PFSK-1 (cell line): Measurements from ENCODE around the gene SKIL.

ENCODE experiments used
- FOXP2 ChIP-seq: optimal IDR thresholded peaks from 2 replicates; pipeline ENCODE3; 2011; ENCODE audit warnings: borderline replicate concordance, control low read depth, inconsistent platforms; ENCODE audit not compliant: insufficient read depth; ENCODE audit errors: extremely low read length, extremely low read depth
- POLR2AphosphoS5 ChIP-seq: IDR thresholded peaks from 2 replicates; pipeline ENCODE4 v1.6.1; 2012; ENCODE audit warnings: low read depth, mild to moderate bottlenecking, control low read depth, low read length, moderate library complexity
- SIN3A ChIP-seq: IDR thresholded peaks from 2 replicates; pipeline ENCODE4 v1.6.1; 2012; ENCODE audit warnings: mild to moderate bottlenecking, low read length, moderate library complexity, borderline replicate concordance; ENCODE audit not compliant: insufficient read depth
- TAF1 ChIP-seq: IDR thresholded peaks from 2 replicates; pipeline ENCODE4 v1.6.1; 2012; ENCODE audit warnings: low read length, control low read depth, borderline replicate concordance; ENCODE audit not compliant: insufficient read depth
- TF ChIP-seq, protein P1 (sequence below), 2 experiments: IDR thresholded peaks; 2 replicates each; pipeline versions ENCODE4 v1.6.1 to v1.8.0; 2011 to 2012; ENCODE audit warnings: low read depth in 2 of 2, low read length in 2 of 2, control low read depth in 1 of 2, inconsistent platforms in 1 of 2, mild to moderate bottlenecking in 1 of 2, moderate library complexity in 1 of 2; ENCODE audit not compliant: insufficient read depth in 1 of 2

Gene SKIL

DNA sequence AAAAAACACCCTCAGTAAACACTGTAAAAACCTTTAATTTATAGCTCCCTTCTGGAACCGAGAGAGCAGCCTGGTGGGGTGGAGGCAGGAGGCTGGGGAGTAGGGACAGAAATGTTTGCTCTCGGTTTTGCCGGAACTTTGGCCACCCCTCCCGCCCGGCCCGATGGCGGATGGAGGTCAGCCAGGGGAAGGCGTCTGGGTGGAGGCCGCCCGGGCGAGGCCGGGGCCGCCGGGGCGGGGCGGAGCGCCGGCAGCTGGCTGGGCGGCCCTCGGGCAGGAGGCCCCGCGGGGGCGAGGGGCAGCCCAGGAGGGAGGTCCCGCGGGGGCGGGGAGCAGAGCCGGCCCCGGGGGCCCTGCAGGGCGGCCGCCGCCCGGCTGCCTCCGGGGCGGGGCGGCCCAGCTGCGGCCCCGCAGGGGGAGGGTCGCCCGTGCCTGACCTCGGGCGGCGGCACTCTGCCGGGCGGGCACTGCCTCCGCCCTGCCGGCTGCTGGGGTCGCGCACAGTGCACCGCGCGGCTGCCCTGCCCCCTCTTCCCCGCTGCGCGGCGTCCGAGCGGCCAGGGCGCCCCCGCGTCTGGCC is 829 bp upstream of the SKIL start:
- TF ChIP-seq SIN3A (no peak), FOXP2 (peak; percentile 73), POLR2AphosphoS5 (0 out of 2 replicates have a peak, but pooled peaks have one; percentile 34), TAF1 (0 out of 2 replicates have a peak, but pooled peaks have one; percentile 2)
- TF ChIP-seq, protein P1, sequence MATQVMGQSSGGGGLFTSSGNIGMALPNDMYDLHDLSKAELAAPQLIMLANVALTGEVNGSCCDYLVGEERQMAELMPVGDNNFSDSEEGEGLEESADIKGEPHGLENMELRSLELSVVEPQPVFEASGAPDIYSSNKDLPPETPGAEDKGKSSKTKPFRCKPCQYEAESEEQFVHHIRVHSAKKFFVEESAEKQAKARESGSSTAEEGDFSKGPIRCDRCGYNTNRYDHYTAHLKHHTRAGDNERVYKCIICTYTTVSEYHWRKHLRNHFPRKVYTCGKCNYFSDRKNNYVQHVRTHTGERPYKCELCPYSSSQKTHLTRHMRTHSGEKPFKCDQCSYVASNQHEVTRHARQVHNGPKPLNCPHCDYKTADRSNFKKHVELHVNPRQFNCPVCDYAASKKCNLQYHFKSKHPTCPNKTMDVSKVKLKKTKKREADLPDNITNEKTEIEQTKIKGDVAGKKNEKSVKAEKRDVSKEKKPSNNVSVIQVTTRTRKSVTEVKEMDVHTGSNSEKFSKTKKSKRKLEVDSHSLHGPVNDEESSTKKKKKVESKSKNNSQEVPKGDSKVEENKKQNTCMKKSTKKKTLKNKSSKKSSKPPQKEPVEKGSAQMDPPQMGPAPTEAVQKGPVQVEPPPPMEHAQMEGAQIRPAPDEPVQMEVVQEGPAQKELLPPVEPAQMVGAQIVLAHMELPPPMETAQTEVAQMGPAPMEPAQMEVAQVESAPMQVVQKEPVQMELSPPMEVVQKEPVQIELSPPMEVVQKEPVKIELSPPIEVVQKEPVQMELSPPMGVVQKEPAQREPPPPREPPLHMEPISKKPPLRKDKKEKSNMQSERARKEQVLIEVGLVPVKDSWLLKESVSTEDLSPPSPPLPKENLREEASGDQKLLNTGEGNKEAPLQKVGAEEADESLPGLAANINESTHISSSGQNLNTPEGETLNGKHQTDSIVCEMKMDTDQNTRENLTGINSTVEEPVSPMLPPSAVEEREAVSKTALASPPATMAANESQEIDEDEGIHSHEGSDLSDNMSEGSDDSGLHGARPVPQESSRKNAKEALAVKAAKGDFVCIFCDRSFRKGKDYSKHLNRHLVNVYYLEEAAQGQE (IDR thresholded peaks at IDR 0.05; ENCODE audit: insufficient read depth in 1 of 2, low read depth in 2 of 2, low read length in 2 of 2), result no peak

DNA sequence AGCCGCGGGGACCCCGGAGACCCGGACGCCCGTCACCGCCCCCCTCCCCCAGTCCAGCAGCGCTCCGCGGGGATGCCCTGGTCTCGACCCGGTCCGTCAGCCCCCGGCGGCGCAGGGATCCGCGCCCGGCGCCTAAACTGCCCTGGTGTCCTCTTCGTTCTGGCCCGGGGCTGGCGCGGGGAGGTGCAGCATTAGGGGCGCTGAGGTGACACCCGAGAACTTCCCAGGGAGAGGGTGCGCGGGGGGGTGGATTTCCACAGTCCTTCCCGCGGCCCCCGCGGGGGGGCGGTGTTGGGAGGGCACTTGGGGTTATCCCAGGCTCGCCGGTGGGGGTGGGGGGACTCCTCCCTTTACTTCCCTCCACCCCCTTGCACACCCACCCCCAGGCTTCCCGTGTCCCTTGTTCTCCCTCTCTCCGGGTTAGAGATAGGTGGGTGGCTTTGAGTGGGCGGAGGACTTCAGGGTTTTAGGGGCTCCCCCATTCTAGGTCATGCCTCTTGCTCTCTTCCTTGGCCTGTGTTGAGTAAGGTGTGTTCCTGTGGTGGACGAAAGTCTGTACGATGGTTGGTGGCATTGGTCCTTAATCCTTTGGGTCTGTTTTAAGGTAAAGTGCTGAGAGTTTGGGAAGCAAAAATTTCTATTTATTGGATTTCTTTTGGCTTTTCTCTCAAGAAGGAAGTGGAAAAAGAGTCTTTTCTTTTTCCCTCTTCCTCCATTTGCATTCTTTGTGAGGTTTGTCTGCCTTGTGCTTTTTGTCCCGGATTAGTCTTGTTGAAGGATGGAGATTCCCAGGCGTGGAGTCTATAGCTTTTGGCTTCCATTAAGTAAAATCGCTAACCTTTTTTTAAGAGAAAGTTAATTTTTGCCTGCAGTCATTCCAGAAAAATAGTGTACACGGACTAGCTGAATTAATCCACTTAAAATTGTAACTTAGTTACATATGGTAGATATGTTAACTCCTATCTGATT is 811 bp downstream of the SKIL start:
- TF ChIP-seq TAF1 (peak; percentile 22; the same call in 1 of the 2 replicates), POLR2AphosphoS5 (peak; percentile 50; the same call in 1 of the 2 replicates), SIN3A (peak; percentile 64; the same call in 1 of the 2 replicates)
- TF ChIP-seq, protein P1 (IDR thresholded peaks at IDR 0.05; ENCODE audit: insufficient read depth in 1 of 2, low read depth in 2 of 2, low read length in 2 of 2), result no peak

DNA sequence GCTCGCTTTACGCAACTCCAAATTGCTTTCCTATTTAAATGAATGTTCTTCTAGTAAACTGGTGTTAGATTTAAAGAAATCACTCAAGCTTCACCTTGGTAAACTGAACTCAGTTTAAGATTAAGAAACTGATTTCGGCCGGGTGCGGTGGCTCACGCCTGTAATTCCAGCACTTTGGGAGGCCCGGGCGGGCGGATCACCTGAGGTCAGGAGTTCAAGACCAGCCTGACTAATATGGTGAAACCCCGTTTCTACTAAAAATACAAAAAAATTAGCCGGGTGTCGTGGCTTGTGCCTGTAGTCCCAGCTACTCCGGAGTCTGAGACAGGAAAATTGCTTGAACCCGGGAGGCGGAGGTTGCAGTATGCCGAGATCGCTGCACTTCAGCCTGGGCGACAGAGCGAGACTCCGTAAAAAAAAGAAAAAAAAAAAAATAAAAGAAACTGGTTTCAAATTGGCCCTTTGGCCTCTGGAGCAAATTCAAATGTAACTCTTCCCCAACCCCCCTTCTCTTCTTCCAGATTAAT is 1.7 kb downstream of the SKIL start:
- TF ChIP-seq POLR2AphosphoS5 (no peak), FOXP2 (no peak), SIN3A (no peak), TAF1 (no peak)
- TF ChIP-seq, protein P1 (IDR thresholded peaks at IDR 0.05; ENCODE audit: insufficient read depth in 1 of 2, low read depth in 2 of 2, low read length in 2 of 2), result no peak

DNA sequence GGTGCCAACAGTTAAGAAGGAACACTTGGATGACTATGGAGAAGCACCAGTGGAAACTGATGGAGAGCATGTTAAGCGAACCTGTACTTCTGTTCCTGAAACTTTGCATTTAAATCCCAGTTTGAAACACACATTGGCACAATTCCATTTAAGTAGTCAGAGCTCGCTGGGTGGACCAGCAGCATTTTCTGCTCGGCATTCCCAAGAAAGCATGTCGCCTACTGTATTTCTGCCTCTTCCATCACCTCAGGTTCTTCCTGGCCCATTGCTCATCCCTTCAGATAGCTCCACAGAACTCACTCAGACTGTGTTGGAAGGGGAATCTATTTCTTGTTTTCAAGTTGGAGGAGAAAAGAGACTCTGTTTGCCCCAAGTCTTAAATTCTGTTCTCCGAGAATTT is 3.0 kb downstream of the SKIL start:
- TF ChIP-seq TAF1 (no peak), SIN3A (no peak), FOXP2 (no peak), POLR2AphosphoS5 (no peak)
- TF ChIP-seq, protein P1 (IDR thresholded peaks at IDR 0.05; ENCODE audit: insufficient read depth in 1 of 2, low read depth in 2 of 2, low read length in 2 of 2), result no peak
